ENCODE results near the gene CTCF.

The CTCF gene

GRCh38 chr16:67666559-67667452 is 104.5 kb downstream of the CTCF start, which contains the start of the genes C16orf86 and ENKD1:
C16orf86 (plus strand) TSS chr16:67666814; CDS start chr16:67666971, 157 bp downstream.
ENKD1 (minus strand) TSS chr16:67666750; CDS start chr16:67666442, 308 bp downstream.
- DNase-seq: peak; percentile 85

GRCh38 chr16:67667453-67667816 is 105.1 kb downstream of the CTCF start:
- no peak for DNase-seq

- peak; percentile 75 for DNase-seq
These were observed 105.6 kb downstream of the CTCF start for GRCh38 chr16:67667817-67668494.

GRCh38 chr16:67668495-67669157 is 106.3 kb downstream of the CTCF start:
- no peak for DNase-seq

GRCh38 chr16:67669499-67670101 is 107.3 kb downstream of the CTCF start:
- DNase-seq: no peak

GRCh38 chr16:67672306-67672705 is 110.0 kb downstream of the CTCF start:
- no peak for DNase-seq

- DNase-seq: peak; percentile 43
These were observed 110.7 kb downstream of the CTCF start for GRCh38 chr16:67672739-67673662.

GRCh38 chr16:67673712-67674580 is 111.6 kb downstream of the CTCF start:
- peak; percentile 74 for DNase-seq

- DNase-seq: no peak
These were observed 112.7 kb downstream of the CTCF start for GRCh38 chr16:67674851-67675578.

GRCh38 chr16:67675579-67675935 is 113.2 kb downstream of the CTCF start:
- no peak for DNase-seq

- DNase-seq: no peak
These were observed 113.7 kb downstream of the CTCF start for GRCh38 chr16:67675999-67676398.

- no peak for DNase-seq
These were observed 114.2 kb downstream of the CTCF start for GRCh38 chr16:67676516-67676915.

- DNase-seq: no peak
These were observed 114.6 kb downstream of the CTCF start for GRCh38 chr16:67676939-67677338.

GRCh38 chr16:67677712-67678111 is 115.4 kb downstream of the CTCF start:
- DNase-seq: no peak

- DNase-seq: no peak
These were observed 116.2 kb downstream of the CTCF start for GRCh38 chr16:67678354-67679023.

GRCh38 chr16:67679935-67680897 is 117.9 kb downstream of the CTCF start:
- DNase-seq: no peak

- no peak for DNase-seq
These were observed 121.4 kb downstream of the CTCF start for GRCh38 chr16:67683767-67684166.

- DNase-seq: no peak
These were observed 123.2 kb downstream of the CTCF start for GRCh38 chr16:67685388-67686112.
